Left lung (tissue), 10 donors: Measurements from ENCODE around the gene HINT2. TPM values are rescaled to one million over a fixed set of nuclear protein-coding genes. Genes with fewer than 3 reads are reported as not detected.

Experiments used
- ATAC-seq: fragments of 200-7000 bp; cut with Tn5 transposase; one replicate; pipeline ENCODE4 v1.9.1; 2020; ENCODE audit warnings: moderate library complexity
- DNase-seq, 4 donors: peaks; one replicate each; pipeline ENCODE4 v3.0.0-alpha.2; 2013 to 2020
- H3K27ac ChIP-seq, 2 donors: fragments of 200-600 bp; sonication (generic) in 1 of 2; one replicate each; pipeline versions ENCODE4 v1.5.0 to v1.8.0; 2020 to 2021
- H3K27me3 ChIP-seq, 2 donors: fragments of 200-600 bp; sonication (generic) in 1 of 2; one replicate each; pipeline versions ENCODE4 v1.5.0 to v1.8.0; 2020 to 2021
- H3K36me3 ChIP-seq, 2 donors: fragments of 200-600 bp; sonication (generic) in 1 of 2; one replicate each; pipeline versions ENCODE4 v1.5.0 to v1.8.0; 2020 to 2021
- H3K4me1 ChIP-seq, 2 donors: fragments of 200-600 bp; one replicate each; pipeline ENCODE4 v1.8.0; 2021
- H3K4me3 ChIP-seq, 2 donors: fragments of 200-600 bp; sonication (generic) in 1 of 2; one replicate each; pipeline versions ENCODE4 v1.5.0 to v1.8.0; 2020 to 2021; ENCODE audit warnings: mild to moderate bottlenecking in 1 of 2
- H3K9me3 ChIP-seq, 2 donors: fragments of 200-600 bp; sonication (generic) in 1 of 2; one replicate each; pipeline versions ENCODE4 v1.5.0 to v1.8.0; 2020 to 2021
- intact Hi-C, 2 donors: fragments of 100-400 bp; cut with DNase I; formaldehyde crosslinking; loops; one replicate each; pipeline versions ENCODE4 v1.11.2 to v1.14.2; 2022
- polyA plus RNA-seq, 6 donors: library from polyadenylated mRNA; unstranded; fragments of 120-200 nt; gene quantifications; one replicate each; pipeline ENCODE4 v1.2.1, GENCODE V29; 2013; ENCODE audit not compliant: insufficient read length in 6 of 6
- total RNA-seq, 2 donors: library from RNA; stranded (reverse); fragmentation: NEBNext Ultra II Directional; extraction: Animal tissue kit (Norgen Biotek cat#: 25700); gene quantifications; one replicate each; pipeline ENCODE4 v1.2.1, GENCODE V29; 2021
- TF ChIP-seq, protein P1 (sequence below), 2 donors: fragments of 200-600 bp; sonication (generic) in 1 of 2; IDR thresholded peaks; one replicate each; pipeline versions ENCODE4 v1.5.0 to v1.8.0; 2021; ENCODE audit warnings: antibody characterized with exemption in 2 of 2
- donor health status: DM: no; HTN: yes; CAD: no.
- donor health status: DM: no; HTN: no; CAD: no.

Gene HINT2
- total and polyA plus RNA-seq, 8 donors: 26.3 to 45.3 (median 32.9) TPM

DNA sequence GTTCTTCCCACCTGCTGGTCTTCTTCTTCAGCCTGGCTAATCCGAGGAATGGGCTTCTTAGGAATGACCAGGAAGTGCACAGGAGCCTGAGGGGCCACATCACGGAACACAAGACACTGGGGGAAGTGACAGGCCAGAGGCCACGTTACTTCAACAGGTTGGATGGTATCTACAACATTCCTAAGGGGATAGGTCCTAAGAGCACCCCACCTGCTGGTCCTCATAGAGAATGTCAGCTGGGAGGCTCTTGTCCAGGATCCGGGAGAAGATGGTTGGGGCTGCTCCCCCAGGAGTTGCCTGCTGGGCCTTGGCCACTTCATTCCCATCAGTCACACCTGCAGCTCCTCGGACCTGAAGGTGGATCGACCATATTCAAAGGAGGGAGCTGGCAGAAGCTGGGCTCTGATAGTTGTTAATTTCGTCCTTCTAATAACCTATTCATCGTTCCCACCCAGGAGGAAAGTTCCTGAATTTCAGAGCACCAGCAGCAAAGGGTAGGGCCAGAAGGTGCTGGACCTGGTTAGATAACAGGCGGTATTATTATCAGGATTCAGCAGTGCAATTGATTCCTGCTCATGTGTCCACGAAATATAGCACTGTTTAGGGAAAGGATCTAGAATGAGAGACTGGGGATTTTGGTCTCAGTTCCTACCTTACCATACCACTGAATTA, 1.3 kb downstream of the HINT2 start:
- DNase-seq (no peak), ATAC-seq (no peak)
- Histone ChIP-seq H3K36me3 (peaks cover 0 to 10% of the 10 kb centered on the region in 2 donors), H3K27ac (peak overlapping the region; percentile 95 to 97), H3K4me3 (peak overlapping the region in 1 of 2 donors; percentile 86), H3K9me3 (no peaks in the 10 kb centered on the region), H3K27me3 (no peaks in the 10 kb centered on the region), H3K4me1 (peaks cover 17 to 26% of the 10 kb centered on the region in 2 donors)
- TF ChIP-seq, protein P1, sequence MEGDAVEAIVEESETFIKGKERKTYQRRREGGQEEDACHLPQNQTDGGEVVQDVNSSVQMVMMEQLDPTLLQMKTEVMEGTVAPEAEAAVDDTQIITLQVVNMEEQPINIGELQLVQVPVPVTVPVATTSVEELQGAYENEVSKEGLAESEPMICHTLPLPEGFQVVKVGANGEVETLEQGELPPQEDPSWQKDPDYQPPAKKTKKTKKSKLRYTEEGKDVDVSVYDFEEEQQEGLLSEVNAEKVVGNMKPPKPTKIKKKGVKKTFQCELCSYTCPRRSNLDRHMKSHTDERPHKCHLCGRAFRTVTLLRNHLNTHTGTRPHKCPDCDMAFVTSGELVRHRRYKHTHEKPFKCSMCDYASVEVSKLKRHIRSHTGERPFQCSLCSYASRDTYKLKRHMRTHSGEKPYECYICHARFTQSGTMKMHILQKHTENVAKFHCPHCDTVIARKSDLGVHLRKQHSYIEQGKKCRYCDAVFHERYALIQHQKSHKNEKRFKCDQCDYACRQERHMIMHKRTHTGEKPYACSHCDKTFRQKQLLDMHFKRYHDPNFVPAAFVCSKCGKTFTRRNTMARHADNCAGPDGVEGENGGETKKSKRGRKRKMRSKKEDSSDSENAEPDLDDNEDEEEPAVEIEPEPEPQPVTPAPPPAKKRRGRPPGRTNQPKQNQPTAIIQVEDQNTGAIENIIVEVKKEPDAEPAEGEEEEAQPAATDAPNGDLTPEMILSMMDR (IDR thresholded peaks at IDR 0.05): no peak
- intact Hi-C loops: no loop called here

DNA sequence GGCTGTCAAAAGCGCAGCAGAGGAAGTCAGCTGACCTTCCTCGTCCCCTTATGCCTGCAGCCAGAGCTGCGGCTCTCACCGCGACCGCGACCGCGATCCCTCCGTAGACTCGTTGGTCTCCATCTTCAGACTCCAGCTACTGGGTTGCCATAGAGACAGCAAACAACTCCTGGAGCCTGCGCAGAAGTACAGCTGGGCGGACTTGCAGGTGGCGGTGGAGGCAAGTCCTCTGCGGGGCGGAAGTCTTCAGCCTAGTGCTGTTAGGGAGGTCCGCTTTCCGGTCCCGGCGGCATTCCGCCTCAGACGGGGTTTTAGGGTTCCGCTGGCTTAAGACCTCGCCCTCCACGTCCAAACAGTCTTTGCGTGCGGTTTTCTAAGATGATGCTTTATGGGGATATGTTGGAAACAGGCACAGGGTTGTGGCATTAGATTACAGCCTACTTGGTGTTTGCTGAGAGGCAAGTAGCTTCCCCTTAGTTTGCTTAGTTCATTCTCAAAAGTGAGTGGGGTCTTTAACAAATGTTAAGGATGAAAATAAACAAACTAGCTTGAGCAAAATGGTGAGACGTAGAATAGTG, 2.7 kb downstream of the HINT2 start, which contains the start of gene SPAG8:
Gene SPAG8 (minus strand): TSS at position 238 of the 578 bp plus-strand sequence. CDS start 115 bp downstream, at position 123.
- Histone ChIP-seq H3K4me3 (peak within 1 kb of the TSS; percentile 37 to 42), H3K36me3 (peaks cover 0 to 16% of the 10 kb centered on the region in 2 donors), H3K9me3 (no peaks in the 10 kb centered on the region), H3K27me3 (no peaks in the 10 kb centered on the region), H3K27ac (peak within 1 kb of the TSS; percentile 54 to 69), H3K4me1 (peaks cover 17 to 26% of the 10 kb centered on the region in 2 donors)
- TF ChIP-seq, protein P1 (IDR thresholded peaks at IDR 0.05): no peak
- intact Hi-C loops: no loop called here
- ATAC-seq: peak; percentile 69
- DNase-seq: peak; percentile 88 to 96 (median 95)

GRCh38 chr9:35811381-35812024, 3.3 kb downstream of the HINT2 start:
- peaks cover 17 to 26% of the 10 kb centered on the region in 2 donors for H3K4me1 ChIP-seq
- no peak for ATAC-seq

DNA sequence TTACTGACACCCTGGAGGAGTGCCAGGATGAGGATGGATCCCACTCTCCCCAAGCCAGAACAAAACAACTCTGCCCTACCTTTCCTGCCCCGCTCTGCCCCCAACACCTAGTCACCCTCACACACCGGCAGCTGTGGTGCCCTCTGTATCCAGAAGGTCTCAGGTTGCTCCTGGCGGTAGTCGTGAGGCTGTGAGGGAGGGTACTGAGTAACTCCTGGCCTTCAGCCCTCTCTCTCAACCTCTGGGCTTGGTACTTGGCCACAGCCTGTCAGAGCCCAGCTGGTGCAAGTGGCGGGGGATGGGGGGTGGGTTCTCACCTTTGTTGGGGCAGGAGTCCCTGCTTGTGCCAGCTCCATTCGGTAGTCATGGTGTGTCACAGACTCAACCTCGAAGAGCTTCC, 4.7 kb downstream of the HINT2 start:
- DNase-seq (no peak), ATAC-seq (no peak)
- no peaks in the 10 kb centered on the region for H3K27me3 ChIP-seq
- intact Hi-C loops: no loop called here
- no peak overlapping the region for H3K4me3 ChIP-seq
- H3K27ac ChIP-seq: no peak overlapping the region
- H3K4me1 ChIP-seq: peaks cover 17 to 26% of the 10 kb centered on the region in 2 donors
- peaks cover 0 to 34% of the 10 kb centered on the region in 2 donors for H3K36me3 ChIP-seq
- TF ChIP-seq, protein P1 (IDR thresholded peaks at IDR 0.05): no peak
- H3K9me3 ChIP-seq: no peaks in the 10 kb centered on the region

More at GRCh38 chr9:35811381-35812024, 3.3 kb downstream of the HINT2 start:
- peak overlapping the region; percentile 54 to 69 for H3K27ac ChIP-seq
- intact Hi-C loops: no loop called here
- peaks cover 0 to 21% of the 10 kb centered on the region in 2 donors for H3K36me3 ChIP-seq
- H3K27me3 ChIP-seq: no peaks in the 10 kb centered on the region
- DNase-seq: no peak
- TF ChIP-seq, protein P1 (IDR thresholded peaks at IDR 0.05): no peak
- peak overlapping the region; percentile 37 to 42 for H3K4me3 ChIP-seq
- no peaks in the 10 kb centered on the region for H3K9me3 ChIP-seq

DNA sequence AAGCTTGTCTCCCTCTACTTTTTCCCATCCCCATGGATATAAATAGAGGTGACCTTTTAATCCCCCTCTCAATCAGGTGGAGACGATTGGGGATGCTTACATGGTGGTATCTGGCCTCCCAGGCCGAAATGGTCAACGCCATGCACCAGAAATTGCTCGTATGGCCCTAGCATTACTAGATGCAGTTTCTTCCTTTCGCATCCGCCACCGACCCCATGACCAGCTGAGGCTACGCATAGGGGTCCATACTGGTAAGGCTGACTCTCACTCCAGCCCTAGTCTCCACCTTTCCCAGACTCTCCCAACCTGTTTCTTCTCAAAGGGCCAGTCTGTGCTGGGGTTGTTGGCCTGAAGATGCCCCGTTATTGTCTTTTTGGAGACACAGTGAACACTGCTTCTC, 6.4 kb downstream of the HINT2 start:
- intact Hi-C loops: no loop called here
- TF ChIP-seq, protein P1 (IDR thresholded peaks at IDR 0.05): no peak
- Histone ChIP-seq H3K27ac (no peak overlapping the region), H3K4me1 (peaks cover 9 to 14% of the 10 kb centered on the region in 2 donors), H3K36me3 (peaks cover 0 to 35% of the 10 kb centered on the region in 2 donors), H3K27me3 (no peaks in the 10 kb centered on the region), H3K4me3 (no peak overlapping the region), H3K9me3 (no peaks in the 10 kb centered on the region)
- ATAC-seq (no peak), DNase-seq (no peak)
